ENCODE data around the gene SYT2. TPM values are rescaled to one million over a fixed set of nuclear protein-coding genes. Genes with fewer than 3 reads are reported as not detected.
A peak's percentile ranks its signal among the peaks of the same experiment; 100 is the strongest.

SYT2 gene
- total RNA-seq, 1 experiment from 2014 or later = not detected

DNA sequence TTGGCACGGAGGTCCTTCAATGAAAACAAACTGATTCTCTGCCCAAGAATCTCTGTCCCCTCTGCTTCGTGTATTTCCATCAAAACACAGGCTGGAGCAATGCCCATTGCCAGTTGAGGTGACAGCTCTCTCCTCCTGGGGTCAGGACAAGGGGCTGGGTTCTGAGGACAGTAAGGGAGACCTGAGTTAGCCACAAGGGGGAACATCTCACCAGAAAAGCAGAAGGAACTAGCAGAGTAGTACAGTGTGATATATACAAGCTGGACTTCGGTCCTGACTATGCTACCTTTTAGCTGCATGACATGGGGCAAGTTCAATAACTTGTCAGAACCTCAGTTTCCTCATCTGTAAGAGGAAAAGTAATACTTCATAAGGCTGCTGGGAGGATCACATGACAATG, 50.3 kb downstream of the SYT2 start:
- Histone ChIP-seq H3K4me3 (replicated peaks in 1 of 2; ENCODE audit: low read depth in 1 of 2, low read length in 2 of 2) (no peak overlapping the region), H3K36me3 (ENCODE audit: control insufficient read depth in 1 of 2, insufficient read depth in 2 of 2, low read length in 2 of 2) (no peaks in the 10 kb centered on the region), H3K4me1 (ENCODE audit: control insufficient read depth in 1 of 2, insufficient read depth in 2 of 2, low read length in 2 of 2) (no peaks in the 10 kb centered on the region), H3K27me3 (ENCODE audit: insufficient read depth, low read length) (peaks cover 57% of the 10 kb centered on the region), H2AFZ (ENCODE audit: low read depth, low read length, poor library complexity, severe bottlenecking) (no peak overlapping the region), H3K27ac (ENCODE audit: low read depth, low read length) (no peak overlapping the region), H4K20me1 (ENCODE audit: insufficient read depth) (no peaks in the 10 kb centered on the region), H3K79me2 (ENCODE audit: insufficient read depth, low read length) (no peaks in the 10 kb centered on the region), H3K9me2 (ENCODE audit: insufficient read depth) (no peaks in the 10 kb centered on the region), H3K4me2 (ENCODE audit: low read length) (no peak overlapping the region), H3K9ac (ENCODE audit: low read length) (no peak overlapping the region), H3K9me3 (ENCODE audit: control insufficient read depth in 1 of 2, insufficient read depth in 1 of 2, low read depth in 1 of 2, low read length in 2 of 2) (no peaks in the 10 kb centered on the region)
- intact Hi-C loops (cut with micrococcal nuclease) = no loop called here
- ChIA-PET RAD21 (ENCODE audit: low non-redundant PET in 1 of 2, low total read pairs in 2 of 2, uncharacterized antibody in 2 of 2, unreplicated experiment in 2 of 2) (interaction anchor here in 1 of 2 experiments (1.8 kb wide), 1 partner anchor 59 kb away, joined by 7 read pairs; no protein-coding TSS in a partner anchor), CTCF (interaction anchor here (1.1 to 2.5 kb wide), 7 partner anchors 10 to 471 kb away, joined by 3 to 12 read pairs (median 4); no protein-coding TSS in a partner anchor), POLR2A (no interaction called here)
- TF ChIP-seq ZFX (IDR thresholded peaks at IDR 0.05) = no peak
- TF ChIP-seq, protein P1, sequence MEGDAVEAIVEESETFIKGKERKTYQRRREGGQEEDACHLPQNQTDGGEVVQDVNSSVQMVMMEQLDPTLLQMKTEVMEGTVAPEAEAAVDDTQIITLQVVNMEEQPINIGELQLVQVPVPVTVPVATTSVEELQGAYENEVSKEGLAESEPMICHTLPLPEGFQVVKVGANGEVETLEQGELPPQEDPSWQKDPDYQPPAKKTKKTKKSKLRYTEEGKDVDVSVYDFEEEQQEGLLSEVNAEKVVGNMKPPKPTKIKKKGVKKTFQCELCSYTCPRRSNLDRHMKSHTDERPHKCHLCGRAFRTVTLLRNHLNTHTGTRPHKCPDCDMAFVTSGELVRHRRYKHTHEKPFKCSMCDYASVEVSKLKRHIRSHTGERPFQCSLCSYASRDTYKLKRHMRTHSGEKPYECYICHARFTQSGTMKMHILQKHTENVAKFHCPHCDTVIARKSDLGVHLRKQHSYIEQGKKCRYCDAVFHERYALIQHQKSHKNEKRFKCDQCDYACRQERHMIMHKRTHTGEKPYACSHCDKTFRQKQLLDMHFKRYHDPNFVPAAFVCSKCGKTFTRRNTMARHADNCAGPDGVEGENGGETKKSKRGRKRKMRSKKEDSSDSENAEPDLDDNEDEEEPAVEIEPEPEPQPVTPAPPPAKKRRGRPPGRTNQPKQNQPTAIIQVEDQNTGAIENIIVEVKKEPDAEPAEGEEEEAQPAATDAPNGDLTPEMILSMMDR (IDR thresholded peaks at IDR 0.05 in 2 of 3, conservative IDR thresholded peaks at IDR 0.05 in 1 of 3; ENCODE audit: borderline replicate concordance in 1 of 3, insufficient read depth in 1 of 3, low read depth in 2 of 3, low read length in 2 of 3) = peak in 1 of 3 experiments; percentile 9; a peak in 1 of 6 replicates
- TF ChIP-seq RAD21 (IDR thresholded peaks at IDR 0.05; ENCODE audit: low read depth) = peak; percentile 27
- DNase-seq (ENCODE audit: low read depth, low spot score) (no peak), ATAC-seq (0 out of 2 replicates have a peak, but pooled peaks have one; percentile 43)
- BruUV-seq (replicated peaks) = no TSS peak

DNA sequence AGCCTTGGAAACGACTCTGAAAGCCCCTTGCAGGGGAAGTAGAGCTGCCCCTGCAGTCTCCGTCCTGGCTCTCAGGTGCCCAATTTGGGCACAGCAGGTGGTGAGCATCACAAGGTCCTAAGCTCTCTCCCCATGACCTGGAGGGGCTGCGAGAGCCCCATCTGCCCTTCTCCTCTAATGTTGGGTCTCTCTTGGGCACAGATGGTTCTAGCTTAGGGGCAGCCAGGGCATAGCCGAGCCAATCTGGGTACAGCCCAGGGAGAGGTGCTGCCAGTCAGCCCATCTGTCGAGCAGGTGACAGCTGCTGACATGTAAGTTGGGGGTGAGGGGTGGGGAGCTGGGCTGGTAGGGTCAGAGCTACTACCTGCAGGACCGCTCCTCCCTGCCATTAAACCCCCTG, 50.7 kb downstream of the SYT2 start:
- Histone ChIP-seq H3K4me3 (replicated peaks in 1 of 2; ENCODE audit: low read depth in 1 of 2, low read length in 2 of 2) (no peak overlapping the region), H3K36me3 (ENCODE audit: control insufficient read depth in 1 of 2, insufficient read depth in 2 of 2, low read length in 2 of 2) (no peaks in the 10 kb centered on the region), H3K9me3 (ENCODE audit: control insufficient read depth in 1 of 2, insufficient read depth in 1 of 2, low read depth in 1 of 2, low read length in 2 of 2) (no peaks in the 10 kb centered on the region), H3K4me2 (ENCODE audit: low read length) (no peak overlapping the region), H4K20me1 (ENCODE audit: insufficient read depth) (no peaks in the 10 kb centered on the region), H3K9me2 (ENCODE audit: insufficient read depth) (no peaks in the 10 kb centered on the region), H3K27ac (ENCODE audit: low read depth, low read length) (no peak overlapping the region), H2AFZ (ENCODE audit: low read depth, low read length, poor library complexity, severe bottlenecking) (no peak overlapping the region), H3K79me2 (ENCODE audit: insufficient read depth, low read length) (no peaks in the 10 kb centered on the region), H3K9ac (ENCODE audit: low read length) (no peak overlapping the region), H3K4me1 (ENCODE audit: control insufficient read depth in 1 of 2, insufficient read depth in 2 of 2, low read length in 2 of 2) (no peaks in the 10 kb centered on the region), H3K27me3 (ENCODE audit: insufficient read depth, low read length) (peaks cover 57% of the 10 kb centered on the region)
- TF ChIP-seq POLR2AphosphoS5 (IDR thresholded peaks at IDR 0.05; ENCODE audit: low read depth, low read length) = no peak
- TF ChIP-seq SRF (IDR thresholded peaks at IDR 0.05; ENCODE audit: low read depth) = no peak
- no peak for TF ChIP-seq SP1 (IDR thresholded peaks at IDR 0.05; ENCODE audit: low read depth)
- TF ChIP-seq YY1 (IDR thresholded peaks at IDR 0.05; ENCODE audit: extremely low read depth, insufficient replicate concordance, low read depth, low read length) = no peak
- TF ChIP-seq ZFX (IDR thresholded peaks at IDR 0.05) = no peak
- TF ChIP-seq EGR1 (IDR thresholded peaks at IDR 0.05; ENCODE audit: low read depth) = no peak
- BruUV-seq (replicated peaks) = no TSS peak
- intact Hi-C loops (cut with micrococcal nuclease) = no loop called here
- ATAC-seq = no peak
- DNase-seq (ENCODE audit: low read depth, low spot score) = no peak
- CTCF ChIA-PET = interaction anchor here (1.1 to 2.5 kb wide), 6 partner anchors 9 to 195 kb away, joined by 3 to 12 read pairs (median 4); no protein-coding TSS in a partner anchor
- POLR2A ChIA-PET = no interaction called here
- RAD21 ChIA-PET (ENCODE audit: low non-redundant PET in 1 of 2, low total read pairs in 2 of 2, uncharacterized antibody in 2 of 2, unreplicated experiment in 2 of 2) = interaction anchor here in 1 of 2 experiments (1.8 kb wide), 1 partner anchor 60 kb away, joined by 7 read pairs; no protein-coding TSS in a partner anchor
